Esophagus squamous epithelium (tissue), 5 donors: Measurements from ENCODE around the gene DCT. TPM values are rescaled to one million over a fixed set of nuclear protein-coding genes. Genes with fewer than 3 reads are reported as not detected.

Source experiments
- DNase-seq: peaks from one replicate; lab custom pipeline; 2025; lab: John Stamatoyannopoulos, UW
- H3K27ac ChIP-seq, 4 donors: fragments of 200-600 bp; sonication (generic); one replicate each; pipeline ENCODE4 v1.5.1; 2016 to 2019; ENCODE audit warnings: mild to moderate bottlenecking in 1 of 4
- H3K27me3 ChIP-seq, 4 donors: fragments of 200-600 bp; sonication (generic); 1 replicate in 3 of 4; 2 replicates in 1 of 4; pipeline versions ENCODE4 v1.5.1 to v1.6.0; 2017 to 2021; ENCODE audit warnings: antibody characterized with exemption in 1 of 4
- H3K36me3 ChIP-seq, 3 donors: fragments of 200-600 bp; sonication (generic); one replicate each; pipeline ENCODE4 v1.5.1; 2016 to 2019
- H3K4me1 ChIP-seq, 3 donors: fragments of 200-600 bp; sonication (generic); one replicate each; pipeline ENCODE4 v1.5.1; 2017 to 2019
- H3K4me3 ChIP-seq, 4 donors: fragments of 200-600 bp; sonication (generic); 1 replicate in 3 of 4; 2 replicates in 1 of 4; pipeline ENCODE4 v1.5.1; 2016 to 2019; ENCODE audit warnings: mild to moderate bottlenecking in 2 of 4, moderate library complexity in 1 of 4
- H3K9me3 ChIP-seq, 3 donors: fragments of 200-600 bp; sonication (generic); one replicate each; pipeline ENCODE4 v1.5.1; 2016 to 2019
- CTCF ChIP-seq, 6 experiments: fragments of 450-650 bp in 4 of 6; fragments of 200-600 bp in 2 of 6; sonication (generic) in 2 of 6; IDR thresholded peaks; one replicate each; pipeline ENCODE4 v1.5.1; 2016 to 2019; ENCODE audit warnings: antibody characterized with exemption in 6 of 6, mild to moderate bottlenecking in 4 of 6, moderate library complexity in 4 of 6
- POLR2A ChIP-seq, 4 donors: fragments of 450-650 bp; IDR thresholded peaks; one replicate each; pipeline ENCODE4 v1.6.1; 2017; ENCODE audit warnings: antibody characterized with exemption in 4 of 4, mild to moderate bottlenecking in 4 of 4, moderate library complexity in 3 of 4
- whole genome bisulfite sequencing, 2 donors: methylation state at CpG; one replicate each; pipeline ENCODE4 v1.1.5; 2018; 5-methylcytosine and 5-hydroxymethylcytosine counted together
- intact Hi-C: fragments of 100-400 bp; cut with DNase I; formaldehyde crosslinking; loops from one replicate; pipeline ENCODE4 v1.15.0; 2022
- total RNA-seq, 4 donors: library from RNA; depleted of rRNA; stranded (reverse); fragments of >200 nt; gene quantifications; one replicate each; pipeline ENCODE4 v1.1.0, GENCODE V29; 2016
- donor health status: DM: yes; HTN: yes; CAD: no.

The DCT gene
- total RNA-seq, 4 donors from 2014 or later = not detected

- Histone ChIP-seq H3K9me3 (no peaks in the 10 kb centered on the region), H3K27me3 (peaks cover 0 to 4% (median 0%) of the 10 kb centered on the region in 4 donors), H3K27ac (no peak overlapping the region), H3K4me1 (no peaks in the 10 kb centered on the region), H3K4me3 (no peak overlapping the region), H3K36me3 (no peaks in the 10 kb centered on the region)
- TF ChIP-seq POLR2A (IDR thresholded peaks at IDR 0.05) = no peak
- no peak for TF ChIP-seq CTCF (IDR thresholded peaks at IDR 0.05)
- DNase-seq = no peak
- 78 to 85% methylated on average over 7 of the region's 7 CpGs for WGBS, 2 donors
- intact Hi-C loops = no loop called here
Observed at GRCh38 chr13:94408314-94409036, 71.0 kb downstream of the DCT start.

- Histone ChIP-seq H3K27ac (no peak overlapping the region), H3K36me3 (no peaks in the 10 kb centered on the region), H3K4me1 (no peaks in the 10 kb centered on the region), H3K27me3 (no peaks in the 10 kb centered on the region), H3K9me3 (no peaks in the 10 kb centered on the region), H3K4me3 (no peak overlapping the region)
- 65 to 72% methylated on average over 4 of the region's 4 CpGs for WGBS, 2 donors
- DNase-seq = no peak
- TF ChIP-seq POLR2A (IDR thresholded peaks at IDR 0.05) (no peak), CTCF (IDR thresholded peaks at IDR 0.05) (no peak)
- intact Hi-C loops = no loop called here
Observed at GRCh38 chr13:94400874-94401273, 78.6 kb downstream of the DCT start.

- DNase-seq = no peak
- no peaks in the 10 kb centered on the region for H3K36me3 ChIP-seq
- no peaks in the 10 kb centered on the region for H3K27me3 ChIP-seq
- H3K27ac ChIP-seq = no peak overlapping the region
- no peak overlapping the region for H3K4me3 ChIP-seq
- no peak for TF ChIP-seq POLR2A (IDR thresholded peaks at IDR 0.05)
- no peak for TF ChIP-seq CTCF (IDR thresholded peaks at IDR 0.05)
- intact Hi-C loops = no loop called here
- no peaks in the 10 kb centered on the region for H3K4me1 ChIP-seq
- H3K9me3 ChIP-seq = no peaks in the 10 kb centered on the region
Observed at GRCh38 chr13:94399812-94400211, 79.7 kb downstream of the DCT start.

GRCh38 chr13:94395860-94396259, 83.6 kb downstream of the DCT start:
- intact Hi-C loops = no loop called here
- Histone ChIP-seq H3K9me3 (no peaks in the 10 kb centered on the region), H3K27me3 (no peaks in the 10 kb centered on the region), H3K36me3 (no peaks in the 10 kb centered on the region), H3K4me1 (no peaks in the 10 kb centered on the region), H3K4me3 (no peak overlapping the region), H3K27ac (no peak overlapping the region)
- TF ChIP-seq POLR2A (IDR thresholded peaks at IDR 0.05) (no peak), CTCF (IDR thresholded peaks at IDR 0.05) (no peak)
- no peak for DNase-seq
- 62 to 75% methylated on average over 5 of the region's 5 CpGs for WGBS, 2 donors

- WGBS, 2 donors = 64 to 85% methylated on average over 3 to 4 of the region's 4 CpGs
- TF ChIP-seq POLR2A (IDR thresholded peaks at IDR 0.05) (no peak), CTCF (IDR thresholded peaks at IDR 0.05) (no peak)
- H3K9me3 ChIP-seq = no peaks in the 10 kb centered on the region
- H3K27me3 ChIP-seq = no peaks in the 10 kb centered on the region
- H3K36me3 ChIP-seq = no peaks in the 10 kb centered on the region
- intact Hi-C loops = no loop called here
- H3K4me1 ChIP-seq = no peaks in the 10 kb centered on the region
- no peak overlapping the region for H3K4me3 ChIP-seq
- no peak for DNase-seq
- no peak overlapping the region for H3K27ac ChIP-seq
Observed at GRCh38 chr13:94394723-94395122, 84.8 kb downstream of the DCT start.
